ENCODE measurements around the gene CRISP3. TPM values are rescaled to one million over a fixed set of nuclear protein-coding genes. Genes with fewer than 3 reads are reported as not detected.
"Not testable (repeated sequence)": the region's sequence is repeated elsewhere in the genome, so short reads cannot be mapped to it uniquely, and the experiment has no call there.

The CRISP3 gene
- total RNA-seq = 1.1 TPM

GRCh38 chr6:49744259-49744658 lies at the start of gene CRISP3:
TSS of gene CRISP3 (minus strand) at chr6:49744388. CDS start at chr6:49744367, 21 bp downstream.
- intact Hi-C loops (cut with DNase I) = no loop called here
- DNase-seq (ENCODE audit: low spot score) (no peak), ATAC-seq (no peak)

DNA sequence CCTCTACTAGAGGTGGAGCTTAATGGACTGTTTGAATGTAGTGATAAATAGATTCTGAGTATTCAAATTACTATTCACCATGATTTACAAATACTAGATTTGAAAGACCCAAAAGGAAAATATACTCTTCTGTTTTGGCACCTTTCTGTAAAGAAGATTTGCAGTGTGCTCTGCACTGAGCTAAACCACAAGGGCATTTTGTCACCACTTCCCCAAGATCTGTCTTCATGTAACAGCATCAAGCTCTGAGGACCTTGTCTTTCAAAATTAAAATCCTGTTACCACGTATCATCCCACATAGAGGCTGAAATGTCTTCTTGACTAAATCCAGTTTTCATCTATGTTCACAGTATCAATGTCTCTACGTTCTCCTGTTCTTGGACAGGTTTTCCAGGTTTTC lies 46.2 kb upstream of the CRISP3 start:
- intact Hi-C loops (cut with DNase I) = no loop called here
- DNase-seq (ENCODE audit: low spot score) (no peak), ATAC-seq (no peak)

DNA sequence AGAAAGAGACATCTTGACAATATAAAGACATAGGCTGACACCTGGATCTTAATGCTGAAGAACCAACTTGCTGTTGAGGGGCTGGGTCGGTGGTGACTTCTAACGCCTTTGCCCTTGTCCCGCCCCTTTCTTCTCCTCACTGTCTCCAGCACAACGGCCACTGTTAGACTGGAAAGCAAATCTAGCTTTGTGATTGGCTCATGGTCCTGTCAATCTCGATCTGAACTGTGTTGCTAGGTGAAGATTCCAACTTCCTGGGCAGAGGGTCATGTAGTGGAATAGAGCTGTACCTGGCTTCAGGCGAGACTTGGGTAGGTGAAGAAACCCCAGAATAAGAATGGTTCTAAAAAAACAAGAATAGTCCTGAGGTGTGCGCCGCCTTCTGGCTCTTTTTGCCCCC lies 43.0 kb upstream of the CRISP3 start, which contains the start of gene PGK2:
PGK2 (minus strand) TSS at position 110 of the 400 bp plus-strand sequence; CDS start at position 12, 98 bp downstream.
- DNase-seq (ENCODE audit: low spot score) (no peak), ATAC-seq (no peak)
- intact Hi-C loops (cut with DNase I) = no loop called here

GRCh38 chr6:49784272-49784671 lies 40.1 kb upstream of the CRISP3 start:
- DNase-seq (ENCODE audit: low spot score) (no peak), ATAC-seq (no peak)
- intact Hi-C loops (cut with DNase I) = no loop called here

DNA sequence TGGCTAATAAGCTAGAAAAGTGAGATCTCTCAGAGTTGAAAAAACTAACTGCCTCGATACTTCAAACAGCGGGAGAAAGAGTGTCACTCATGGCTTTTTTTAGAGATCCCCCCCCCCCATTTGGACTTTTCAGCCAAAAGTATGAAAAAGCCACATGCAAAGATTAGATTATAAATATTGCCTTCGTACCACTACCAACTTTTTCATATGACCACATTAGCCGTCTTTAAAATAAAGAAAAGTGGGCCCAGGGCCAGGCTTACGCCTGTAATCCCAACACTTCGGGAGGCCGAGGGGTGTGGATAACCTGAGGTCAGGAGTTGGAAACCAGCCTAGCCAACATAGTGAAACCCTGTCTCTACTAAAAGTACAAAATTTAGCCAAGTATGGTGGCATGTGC lies 38.5 kb upstream of the CRISP3 start:
- ATAC-seq (no peak), DNase-seq (ENCODE audit: low spot score) (no peak)
- intact Hi-C loops (cut with DNase I) = no loop called here

- intact Hi-C loops (cut with DNase I) = no loop called here
- ATAC-seq (no peak), DNase-seq (ENCODE audit: low spot score) (no peak)
Measured at GRCh38 chr6:49782293-49782692, 38.1 kb upstream of the CRISP3 start.

- intact Hi-C loops (cut with DNase I) = no loop called here
- DNase-seq (ENCODE audit: low spot score) = no peak
- no peak for ATAC-seq
Measured at GRCh38 chr6:49776444-49776843, 32.3 kb upstream of the CRISP3 start.

DNA sequence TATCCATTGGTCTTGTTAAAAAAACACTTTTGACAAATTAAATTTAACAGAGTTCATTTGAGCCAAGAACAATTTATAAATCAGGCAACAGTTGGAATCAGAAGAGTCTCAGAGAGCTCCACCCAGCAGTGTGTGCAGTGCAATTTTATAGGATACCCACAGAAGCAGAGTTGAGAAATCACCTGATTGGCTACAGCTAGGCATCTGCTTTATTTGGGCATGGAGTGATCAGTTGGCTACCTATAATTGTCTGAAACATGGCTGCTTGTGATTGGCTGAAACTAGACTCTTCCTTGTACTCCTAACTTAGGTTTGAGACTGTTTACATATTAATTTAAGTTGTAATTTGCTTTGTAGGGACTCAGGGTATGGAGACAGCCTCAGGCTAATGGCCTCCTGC lies 30.9 kb upstream of the CRISP3 start:
- intact Hi-C loops (cut with DNase I) = no loop called here
- DNase-seq (ENCODE audit: low spot score) (no peak), ATAC-seq (no peak)

GRCh38 chr6:49772285-49772684 lies 28.1 kb upstream of the CRISP3 start:
- DNase-seq (ENCODE audit: low spot score) (no peak), ATAC-seq (no peak)
- intact Hi-C loops (cut with DNase I) = no loop called here

GRCh38 chr6:49766762-49767161 lies 22.6 kb upstream of the CRISP3 start:
- ATAC-seq (peak; percentile 17), DNase-seq (ENCODE audit: low spot score) (no peak)
- intact Hi-C loops (cut with DNase I) = no loop called here

DNA sequence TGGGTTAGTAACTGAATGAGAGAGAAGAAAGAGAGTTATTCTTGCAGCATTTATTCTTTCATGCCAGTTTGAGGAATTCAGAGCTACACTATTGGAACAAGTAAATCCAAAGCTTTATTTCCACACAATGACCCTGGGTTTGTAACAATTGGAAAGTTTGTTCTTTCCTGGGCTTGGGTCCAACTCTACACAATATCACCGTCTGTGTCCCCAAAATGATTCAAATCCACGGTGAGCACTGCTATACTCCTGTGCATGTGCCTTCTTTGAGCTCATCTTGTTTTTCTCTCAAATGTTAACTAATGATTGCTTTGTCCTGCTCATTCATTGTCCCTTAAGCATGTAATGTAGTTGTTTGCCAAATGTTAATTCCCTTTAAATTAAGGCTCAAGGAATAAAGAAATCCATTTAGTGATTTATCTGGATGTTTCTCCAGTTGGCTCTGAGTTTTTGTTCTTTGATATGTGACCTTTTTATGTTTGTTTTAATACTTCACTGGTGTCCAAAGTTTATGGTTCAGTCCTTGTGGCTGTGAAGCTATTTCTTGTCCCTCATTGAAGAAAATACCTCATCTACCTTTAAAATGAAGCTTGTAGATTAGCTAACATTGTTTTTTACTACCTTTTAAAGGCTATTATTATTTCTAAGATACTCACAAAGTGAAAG lies 20.5 kb upstream of the CRISP3 start:
- ATAC-seq (no peak), DNase-seq (ENCODE audit: low spot score) (no peak)
- intact Hi-C loops (cut with DNase I) = no loop called here

GRCh38 chr6:49743429-49743828 lies 759 bp downstream of the CRISP3 start:
- DNase-seq (ENCODE audit: low spot score) (no peak), ATAC-seq (no peak)
- intact Hi-C loops (cut with DNase I) = no loop called here

DNA sequence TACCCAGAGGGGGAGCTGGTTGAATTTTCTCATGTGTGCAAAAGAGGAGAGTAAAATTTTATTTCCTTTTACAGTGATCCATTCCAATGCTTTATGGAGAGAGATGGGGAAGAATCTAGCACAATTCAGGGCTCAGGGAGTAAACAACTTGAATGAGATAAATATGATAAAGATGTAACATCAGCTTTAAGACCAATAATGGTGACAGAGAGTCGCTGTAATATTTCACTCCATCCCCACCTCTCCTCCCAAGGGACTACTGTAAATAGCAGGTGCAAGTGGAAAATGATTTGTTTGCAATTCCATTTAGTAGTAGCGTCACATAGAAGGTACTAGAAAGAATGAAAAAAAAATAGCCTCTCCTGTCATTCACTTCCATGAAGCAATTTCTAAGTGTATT lies 4.8 kb downstream of the CRISP3 start:
- DNase-seq (ENCODE audit: low spot score) (no peak), ATAC-seq (no peak)
- intact Hi-C loops (cut with DNase I) = no loop called here

GRCh38 chr6:49736017-49736508 lies 8.1 kb downstream of the CRISP3 start:
- ATAC-seq (no peak), DNase-seq (ENCODE audit: low spot score) (no peak)
- intact Hi-C loops (cut with DNase I) = no loop called here

GRCh38 chr6:49733680-49734079 lies 10.5 kb downstream of the CRISP3 start:
- ATAC-seq (no peak), DNase-seq (ENCODE audit: low spot score) (no peak)
- intact Hi-C loops (cut with DNase I) = no loop called here

GRCh38 chr6:49732781-49733180 lies 11.4 kb downstream of the CRISP3 start:
- no peak for DNase-seq (ENCODE audit: low spot score)
- intact Hi-C loops (cut with DNase I) = no loop called here
- ATAC-seq = no peak

GRCh38 chr6:49730251-49730650 lies 13.9 kb downstream of the CRISP3 start:
- intact Hi-C loops (cut with DNase I) = no loop called here
- ATAC-seq = no peak
- DNase-seq (ENCODE audit: low spot score) = no peak

GRCh38 chr6:49723917-49724316 lies 20.3 kb downstream of the CRISP3 start:
- DNase-seq (ENCODE audit: low spot score); intact Hi-C loops (cut with DNase I); ATAC-seq: not testable (repeated sequence)

DNA sequence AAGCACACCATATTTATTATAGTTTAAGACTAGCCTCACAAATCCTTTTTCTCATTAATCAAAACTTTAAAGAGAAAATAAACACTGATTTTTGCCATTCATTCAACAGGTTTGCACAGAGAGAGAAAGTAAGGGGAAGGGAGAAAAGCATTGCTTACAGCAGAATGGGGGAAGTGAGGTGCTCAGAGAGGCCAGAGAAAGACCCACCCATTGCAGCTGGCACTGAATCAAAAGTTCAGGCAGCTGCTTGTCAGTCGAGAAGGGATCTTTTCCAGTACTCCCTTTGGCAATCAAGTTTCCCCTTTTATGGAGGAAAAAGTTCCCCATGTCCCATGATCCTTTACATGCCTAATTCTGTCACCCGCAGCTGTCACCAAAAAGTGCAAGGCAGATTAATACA lies 22.9 kb downstream of the CRISP3 start:
- intact Hi-C loops (cut with DNase I) = no loop called here
- no peak for ATAC-seq
- no peak for DNase-seq (ENCODE audit: low spot score)

DNA sequence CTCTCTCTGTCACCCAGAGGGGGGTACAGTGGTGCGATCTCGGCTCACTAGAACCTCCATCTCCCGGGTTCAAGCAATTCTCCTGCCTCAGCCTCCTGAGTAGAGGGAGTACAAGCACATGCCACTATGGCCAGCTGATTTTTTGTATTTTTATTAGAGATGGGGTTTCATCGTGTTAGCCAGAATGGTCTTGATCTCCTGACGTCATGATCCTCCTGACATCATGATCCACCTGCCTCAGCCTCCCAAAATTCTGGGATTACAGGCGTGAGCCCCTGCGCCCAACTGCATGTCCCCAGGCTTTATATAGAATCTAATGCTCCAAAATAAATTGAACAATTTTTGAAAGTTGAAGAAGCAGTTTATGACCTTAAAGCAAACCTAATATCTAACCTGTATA lies 23.8 kb downstream of the CRISP3 start:
- DNase-seq (ENCODE audit: low spot score) = no peak
- intact Hi-C loops (cut with DNase I) = no loop called here
- no peak for ATAC-seq

DNA sequence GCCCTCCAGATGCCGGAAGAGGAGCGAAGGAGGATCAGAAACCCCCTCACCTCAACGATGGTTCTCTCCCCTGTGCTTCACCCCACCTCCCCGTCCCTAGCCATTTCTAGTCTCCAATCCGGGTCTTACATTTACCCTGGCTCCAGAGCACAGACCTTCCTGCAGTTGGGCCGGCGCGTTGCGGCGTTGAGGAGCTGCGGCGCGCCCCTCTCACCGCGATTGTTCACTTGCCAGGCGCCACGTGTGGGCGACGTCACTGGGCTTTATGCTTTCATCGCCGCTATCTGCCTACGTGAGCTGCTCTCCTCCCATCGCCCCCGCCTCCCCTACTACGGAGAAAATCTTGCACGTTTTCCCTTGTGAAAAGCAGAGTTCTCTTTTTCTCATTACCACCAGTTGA lies 30.8 kb downstream of the CRISP3 start, which contains the start of gene CRISP2:
CRISP2 (minus strand) TSS at position 198 of the 400 bp plus-strand sequence. CDS start 4,347 bp downstream, outside the sequence.
- DNase-seq (ENCODE audit: low spot score) (no peak), ATAC-seq (no peak)
- intact Hi-C loops (cut with DNase I) = no loop called here

Data from sciatic nerve (tissue), 2 donors.